Camera-type eye (tissue), 1 donor: ENCODE results near the gene CA10. TPM values are rescaled to one million over a fixed set of nuclear protein-coding genes. Genes with fewer than 3 reads are reported as not detected.

ENCODE experiments used
- total RNA-seq: library from RNA; depleted of rRNA; stranded (reverse); fragments of >200 nt; gene quantifications from one replicate; pipeline ENCODE4 v1.2.3, GENCODE V29; 2014

CA10 gene
- 50.0 TPM for total RNA-seq

GRCh38 chr17:52158450-52159042, at the start of gene CA10:
Gene CA10, minus strand, starts transcription at chr17:52158714.

